GM19395 (cell line): Measurements from ENCODE around the gene CELSR1.
"Not testable (repeated sequence)": the region's sequence is repeated elsewhere in the genome, so short reads cannot be mapped to it uniquely, and the experiment has no call there.

ENCODE experiments used
- ATAC-seq: cut with Tn5 transposase; IDR thresholded peaks from one replicate; pipeline ENCODE4 v1.9.1; 2021; ENCODE audit warnings: mild to moderate bottlenecking, moderate library complexity; ENCODE audit not compliant: unreplicated experiment

Gene CELSR1

GRCh38 chr22:46484156-46484860 is 53.1 kb downstream of the CELSR1 start:
- no peak for ATAC-seq

- no peak for ATAC-seq
Measured at GRCh38 chr22:46483353-46483752, 54.1 kb downstream of the CELSR1 start.

GRCh38 chr22:46482056-46482675 is 55.3 kb downstream of the CELSR1 start:
- ATAC-seq = no peak

GRCh38 chr22:46481386-46481785 is 56.0 kb downstream of the CELSR1 start:
- ATAC-seq = no peak

- no peak for ATAC-seq
Measured at GRCh38 chr22:46480396-46480795, 57.0 kb downstream of the CELSR1 start.

- ATAC-seq = no peak
Measured at GRCh38 chr22:46479046-46479445, 58.4 kb downstream of the CELSR1 start.

DNA sequence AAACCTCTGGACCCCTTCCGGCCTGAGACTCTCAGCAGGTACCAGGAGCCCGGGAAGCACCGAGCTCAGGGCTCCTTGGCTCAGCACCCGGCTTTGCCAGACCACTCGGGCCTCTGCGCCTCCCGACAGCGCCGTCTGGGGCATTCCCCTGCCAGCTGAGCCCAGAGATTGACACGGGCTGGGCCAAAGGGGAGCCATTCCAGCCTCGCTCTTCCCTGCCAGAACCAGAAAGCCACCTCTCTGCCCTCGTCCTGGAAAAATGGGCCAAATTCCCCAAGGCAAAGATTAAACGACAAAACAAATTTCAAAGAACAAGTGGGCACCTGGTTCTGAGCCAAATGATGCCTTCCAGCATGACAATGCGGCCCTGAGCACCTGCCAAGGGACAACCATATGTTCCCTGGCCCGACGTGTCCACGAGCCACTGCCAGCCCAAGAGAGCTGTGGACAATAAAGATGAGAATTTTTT is 59.3 kb downstream of the CELSR1 start:
- no peak for ATAC-seq

- ATAC-seq = no peak
Measured at GRCh38 chr22:46476547-46476941, 60.9 kb downstream of the CELSR1 start.

DNA sequence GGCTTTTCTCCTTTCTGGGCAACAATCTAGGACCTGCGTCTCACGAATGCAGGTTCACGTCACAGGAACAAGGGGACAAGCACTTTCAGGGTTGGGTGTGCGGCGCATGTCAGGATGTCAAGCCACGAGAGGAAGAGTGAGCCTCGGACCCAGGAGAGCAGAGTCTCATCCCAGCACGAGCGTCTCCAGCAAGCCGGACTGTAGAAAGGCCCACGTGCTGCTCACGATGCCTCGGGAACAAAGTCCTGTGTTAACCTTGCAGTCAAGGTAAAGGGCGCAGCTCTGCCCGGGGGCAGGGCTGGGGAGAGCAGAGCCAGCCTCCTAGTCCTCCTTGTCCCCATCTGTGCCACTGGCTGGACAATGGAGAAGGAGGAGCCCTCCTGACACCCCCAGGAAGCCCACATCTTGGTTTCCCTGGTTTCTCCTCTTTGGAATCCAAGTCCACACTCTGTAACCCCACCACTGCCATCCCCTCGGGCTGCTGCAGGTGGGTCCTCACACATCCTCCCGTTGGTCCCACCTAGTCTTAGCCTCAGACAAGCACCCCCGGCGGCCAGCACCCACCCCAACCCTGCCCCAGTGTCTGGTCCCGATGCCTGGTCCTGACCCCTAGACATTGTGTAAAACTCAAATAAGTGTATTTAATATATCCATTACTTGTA is 63.4 kb downstream of the CELSR1 start:
- ATAC-seq = no peak

- no peak for ATAC-seq
Measured at GRCh38 chr22:46473021-46473779, 64.2 kb downstream of the CELSR1 start.

GRCh38 chr22:46472722-46473016 is 64.8 kb downstream of the CELSR1 start:
- ATAC-seq = no peak

- ATAC-seq = no peak
Measured at GRCh38 chr22:46471901-46472721, 65.3 kb downstream of the CELSR1 start.

GRCh38 chr22:46471330-46471729 is 66.1 kb downstream of the CELSR1 start:
- ATAC-seq = not testable (repeated sequence)

DNA sequence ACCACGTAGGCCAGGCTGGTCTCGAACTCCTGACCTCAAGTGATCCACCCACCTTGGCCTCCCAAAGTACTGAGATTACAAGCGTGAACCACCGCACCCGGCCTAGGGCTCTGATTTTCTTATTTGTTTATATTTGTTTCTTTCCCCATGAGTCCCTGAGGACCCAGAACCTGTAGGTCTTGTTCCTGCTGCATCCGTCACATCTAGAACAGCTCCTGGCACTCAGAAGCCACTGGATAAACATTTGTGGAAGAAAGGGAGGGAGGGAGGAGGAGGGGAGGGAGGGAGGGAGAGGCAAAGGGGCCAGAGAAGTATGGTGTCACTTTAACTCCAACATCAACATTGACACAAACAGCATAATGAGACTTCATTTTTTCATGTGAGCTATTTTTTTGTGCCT is 67.7 kb downstream of the CELSR1 start:
- ATAC-seq = no peak

DNA sequence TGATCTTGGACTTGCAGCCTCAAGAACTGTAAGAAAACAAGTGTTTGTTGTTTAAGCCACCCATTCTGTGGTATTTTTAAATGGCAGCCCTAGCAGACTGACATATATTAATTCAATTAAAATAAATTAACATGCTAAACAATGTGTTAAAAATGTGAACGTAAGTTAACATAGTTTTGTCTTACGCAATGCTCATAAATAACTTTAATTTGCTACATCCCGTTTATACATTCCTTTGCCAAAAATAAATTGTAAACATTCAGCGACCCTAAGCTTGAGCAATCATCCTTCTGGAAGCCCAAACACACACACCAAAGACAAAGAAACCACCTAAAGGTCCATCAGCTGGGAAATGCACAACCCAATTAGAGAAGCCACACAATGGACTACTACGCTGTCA is 70.4 kb downstream of the CELSR1 start:
- no peak for ATAC-seq

- ATAC-seq = no peak
Measured at GRCh38 chr22:46466255-46466676, 71.2 kb downstream of the CELSR1 start.

DNA sequence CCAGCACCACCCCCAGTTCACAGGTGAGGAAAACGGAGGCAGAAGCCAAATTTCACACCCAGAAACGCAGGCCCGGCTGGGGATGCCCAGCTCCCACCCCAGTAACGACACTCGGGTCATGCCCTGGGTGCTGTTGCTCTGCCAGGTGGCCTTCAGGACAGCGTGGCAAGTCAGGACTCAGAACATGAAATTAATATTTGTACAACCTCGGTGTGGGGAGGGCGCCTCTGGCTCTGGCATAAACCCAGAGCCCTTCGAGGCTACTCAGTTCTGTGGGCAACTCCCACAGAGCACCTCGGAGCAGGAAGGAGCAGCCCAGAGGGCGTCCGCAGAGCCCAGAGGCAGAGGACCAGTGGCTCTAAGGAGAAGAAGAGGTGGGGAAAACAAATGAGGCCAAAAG is 71.6 kb downstream of the CELSR1 start:
- no peak for ATAC-seq

- ATAC-seq = no peak
Measured at GRCh38 chr22:46465345-46465720, 72.1 kb downstream of the CELSR1 start.

- ATAC-seq = no peak
Measured at GRCh38 chr22:46464701-46465344, 72.6 kb downstream of the CELSR1 start.

DNA sequence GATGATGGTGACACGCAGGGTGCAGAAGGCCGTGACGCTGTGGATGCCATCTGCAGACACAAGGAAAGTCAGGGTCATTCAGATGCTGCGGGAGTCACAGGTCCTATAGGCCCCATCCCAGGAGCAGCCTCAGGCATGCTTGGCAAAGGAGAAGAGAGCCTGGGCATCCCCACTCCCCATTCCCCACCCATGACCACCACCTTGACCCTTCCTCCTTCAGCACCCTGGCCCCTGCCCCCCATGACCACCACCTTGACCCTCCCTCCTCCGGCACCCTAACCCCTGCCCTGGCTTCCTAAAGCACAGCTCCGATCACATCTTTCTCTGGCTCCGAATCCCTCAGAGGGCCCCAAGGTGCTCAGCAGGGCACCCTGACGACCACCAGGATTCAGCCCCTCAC is 73.1 kb downstream of the CELSR1 start:
- no peak for ATAC-seq
